ENCODE results near the gene QSOX2.

Gene QSOX2

GRCh38 chr9:136187197-136187596 lies 58.4 kb downstream of the QSOX2 start:
- no peak for TF ChIP-seq POLR2AphosphoS5 (IDR thresholded peaks at IDR 0.05; ENCODE audit: low read depth, low read length)

- no peak for TF ChIP-seq REST (IDR thresholded peaks at IDR 0.05; ENCODE audit: insufficient read depth in 1 of 2, low read depth in 2 of 2, low read length in 2 of 2)
- no peak for TF ChIP-seq TAF1 (IDR thresholded peaks at IDR 0.05; ENCODE audit: borderline replicate concordance, insufficient read depth, low read length)
- no peak for TF ChIP-seq FOXP2 (optimal IDR thresholded peaks at IDR 0.05; ENCODE audit: borderline replicate concordance, extremely low read depth, extremely low read length, insufficient read depth)
- TF ChIP-seq POLR2AphosphoS5 (IDR thresholded peaks at IDR 0.05; ENCODE audit: low read depth, low read length), result no peak
- TF ChIP-seq SIN3A (IDR thresholded peaks at IDR 0.05; ENCODE audit: borderline replicate concordance, insufficient read depth, low read length), result no peak
These were observed 59.2 kb downstream of the QSOX2 start for GRCh38 chr9:136186386-136186785.

- no peak for TF ChIP-seq SIN3A (IDR thresholded peaks at IDR 0.05; ENCODE audit: borderline replicate concordance, insufficient read depth, low read length)
- no peak for TF ChIP-seq POLR2AphosphoS5 (IDR thresholded peaks at IDR 0.05; ENCODE audit: low read depth, low read length)
- no peak for TF ChIP-seq TAF1 (IDR thresholded peaks at IDR 0.05; ENCODE audit: borderline replicate concordance, insufficient read depth, low read length)
- TF ChIP-seq REST (IDR thresholded peaks at IDR 0.05; ENCODE audit: insufficient read depth in 1 of 2, low read depth in 2 of 2, low read length in 2 of 2), result no peak
- no peak for TF ChIP-seq FOXP2 (optimal IDR thresholded peaks at IDR 0.05; ENCODE audit: borderline replicate concordance, extremely low read depth, extremely low read length, insufficient read depth)
These were observed 59.8 kb downstream of the QSOX2 start for GRCh38 chr9:136185596-136186366.

- no peak for TF ChIP-seq TAF1 (IDR thresholded peaks at IDR 0.05; ENCODE audit: borderline replicate concordance, insufficient read depth, low read length)
- no peak for TF ChIP-seq REST (IDR thresholded peaks at IDR 0.05; ENCODE audit: insufficient read depth in 1 of 2, low read depth in 2 of 2, low read length in 2 of 2)
- TF ChIP-seq POLR2AphosphoS5 (IDR thresholded peaks at IDR 0.05; ENCODE audit: low read depth, low read length), result no peak
- TF ChIP-seq FOXP2 (optimal IDR thresholded peaks at IDR 0.05; ENCODE audit: borderline replicate concordance, extremely low read depth, extremely low read length, insufficient read depth), result no peak
- TF ChIP-seq SIN3A (IDR thresholded peaks at IDR 0.05; ENCODE audit: borderline replicate concordance, insufficient read depth, low read length), result no peak
These were observed 60.5 kb downstream of the QSOX2 start for GRCh38 chr9:136185066-136185465.

GRCh38 chr9:136182850-136183422 lies 62.7 kb downstream of the QSOX2 start:
- TF ChIP-seq SIN3A (IDR thresholded peaks at IDR 0.05; ENCODE audit: borderline replicate concordance, insufficient read depth, low read length), result no peak
- no peak for TF ChIP-seq TAF1 (IDR thresholded peaks at IDR 0.05; ENCODE audit: borderline replicate concordance, insufficient read depth, low read length)
- TF ChIP-seq FOXP2 (optimal IDR thresholded peaks at IDR 0.05; ENCODE audit: borderline replicate concordance, extremely low read depth, extremely low read length, insufficient read depth), result no peak
- TF ChIP-seq POLR2AphosphoS5 (IDR thresholded peaks at IDR 0.05; ENCODE audit: low read depth, low read length), result no peak
- no peak for TF ChIP-seq REST (IDR thresholded peaks at IDR 0.05; ENCODE audit: insufficient read depth in 1 of 2, low read depth in 2 of 2, low read length in 2 of 2)

Measured in PFSK-1 (cell line).